ENCODE data around the gene AKAP3.

AKAP3 gene

GRCh38 chr12:4588916-4589315 is 59.9 kb downstream of the AKAP3 start:
- H3K27ac ChIP-seq (ENCODE audit: extremely low read depth, low read depth, low read length) = no peak overlapping the region
- H3K4me3 ChIP-seq (ENCODE audit: low read depth, low read length) = no peak overlapping the region
- POLR2A ChIA-PET = no interaction called here
- H3K4me1 ChIP-seq (ENCODE audit: control insufficient read depth, insufficient read depth, low read length) = no peaks in the 10 kb centered on the region
- no peaks in the 10 kb centered on the region for H3K9me3 ChIP-seq (ENCODE audit: control insufficient read depth, insufficient read depth, low read depth, low read length)
- no peaks in the 10 kb centered on the region for H3K36me3 ChIP-seq (ENCODE audit: control insufficient read depth in 2 of 2, insufficient read depth in 1 of 2, low read length in 2 of 2)
- no peak for TF ChIP-seq ZNF76 (tag by site-specific recombination; IDR thresholded peaks at IDR 0.05; ENCODE audit: borderline replicate concordance, low read depth)
- no peak for TF ChIP-seq OVOL3 (tag by site-specific recombination; IDR thresholded peaks at IDR 0.05)
- no peak for TF ChIP-seq ZNF433 (tag by site-specific recombination; IDR thresholded peaks at IDR 0.05; ENCODE audit: low read depth)
- no peak for TF ChIP-seq ZBTB17 (tag by site-specific recombination; IDR thresholded peaks at IDR 0.05)
- TF ChIP-seq ZNF404 (tag by site-specific recombination; IDR thresholded peaks at IDR 0.05) = no peak
- TF ChIP-seq ZNF521 (tag by site-specific recombination; IDR thresholded peaks at IDR 0.05) = no peak
- TF ChIP-seq ATF2 (tag by site-specific recombination; IDR thresholded peaks at IDR 0.05; ENCODE audit: low read depth) = no peak
- no peak for TF ChIP-seq TSHZ1 (tag by site-specific recombination; IDR thresholded peaks at IDR 0.05; ENCODE audit: borderline replicate concordance)
- TF ChIP-seq HIC1 (tag by site-specific recombination; IDR thresholded peaks at IDR 0.05) = no peak
- no peak for TF ChIP-seq ZBTB1 (tag by site-specific recombination; IDR thresholded peaks at IDR 0.05)
- TF ChIP-seq ZNF664 (tag by site-specific recombination; IDR thresholded peaks at IDR 0.05) = no peak
- CTCF ChIA-PET = interaction anchor here (0.6 kb wide), 1 partner anchor 268 kb away, joined by 4 read pairs; no protein-coding TSS in a partner anchor

GRCh38 chr12:4587108-4587507 is 61.7 kb downstream of the AKAP3 start:
- Histone ChIP-seq H3K4me3 (ENCODE audit: low read depth, low read length) (no peak overlapping the region), H3K4me1 (ENCODE audit: control insufficient read depth, insufficient read depth, low read length) (no peaks in the 10 kb centered on the region), H3K27ac (ENCODE audit: extremely low read depth, low read depth, low read length) (no peak overlapping the region), H3K36me3 (ENCODE audit: control insufficient read depth in 2 of 2, insufficient read depth in 1 of 2, low read length in 2 of 2) (no peaks in the 10 kb centered on the region), H3K9me3 (ENCODE audit: control insufficient read depth, insufficient read depth, low read depth, low read length) (no peaks in the 10 kb centered on the region)
- ChIA-PET CTCF (no interaction called here), POLR2A (no interaction called here)
- TF ChIP-seq ZNF555 (tag by site-specific recombination; conservative IDR thresholded peaks at IDR 0.05) = no peak
- TF ChIP-seq ZNF433 (tag by site-specific recombination; IDR thresholded peaks at IDR 0.05; ENCODE audit: low read depth) = no peak
- TF ChIP-seq ZNF701 (tag by site-specific recombination; IDR thresholded peaks at IDR 0.05) = no peak

GRCh38 chr12:4586500-4586899 is 62.4 kb downstream of the AKAP3 start:
- Histone ChIP-seq H3K36me3 (ENCODE audit: control insufficient read depth in 2 of 2, insufficient read depth in 1 of 2, low read length in 2 of 2) (no peaks in the 10 kb centered on the region), H3K4me1 (ENCODE audit: control insufficient read depth, insufficient read depth, low read length) (no peaks in the 10 kb centered on the region), H3K27ac (ENCODE audit: extremely low read depth, low read depth, low read length) (no peak overlapping the region), H3K9me3 (ENCODE audit: control insufficient read depth, insufficient read depth, low read depth, low read length) (no peaks in the 10 kb centered on the region), H3K4me3 (ENCODE audit: low read depth, low read length) (no peak overlapping the region)
- ChIA-PET CTCF (no interaction called here), POLR2A (no interaction called here)
- TF ChIP-seq ZNF530 (tag by site-specific recombination; IDR thresholded peaks at IDR 0.05; ENCODE audit: low read depth) (no peak), ZNF133 (tag by site-specific recombination; IDR thresholded peaks at IDR 0.05) (no peak), ZNF248 (tag by site-specific recombination; IDR thresholded peaks at IDR 0.05) (no peak), TRIM28 (IDR thresholded peaks at IDR 0.05; ENCODE audit: borderline replicate concordance, low read length) (no peak), ZBTB26 (tag by site-specific recombination; optimal IDR thresholded peaks at IDR 0.05) (no peak), ZEB2 (tag by site-specific recombination; IDR thresholded peaks at IDR 0.05) (no peak), ZNF394 (tag by site-specific recombination; IDR thresholded peaks at IDR 0.05; ENCODE audit: borderline replicate concordance) (no peak), ZNF830 (tag by site-specific recombination; IDR thresholded peaks at IDR 0.05; ENCODE audit: low read depth) (no peak), ZNF280C (tag by site-specific recombination; IDR thresholded peaks at IDR 0.05) (no peak)
